H1 (cell line): ENCODE results near the gene TBC1D2. TPM values are rescaled to one million over a fixed set of nuclear protein-coding genes. Genes with fewer than 3 reads are reported as not detected.

Experiments
- CTCF ChIA-PET: fragments of 300-600 bp; sonication (Branson Sonifier 250); formaldehyde crosslinking; loops from one replicate; lab custom pipeline; 2021; ENCODE audit not compliant: partially characterized antibody; lab: Charles Lee
- POLR2A ChIA-PET: fragments of 300-600 bp; sonication (Branson Sonifier 250); formaldehyde crosslinking; loops from one replicate; lab custom pipeline; 2021; ENCODE audit warnings: inconsistent platforms; ENCODE audit not compliant: partially characterized antibody; lab: Charles Lee
- DNase-seq, 2 experiments: peaks; one replicate each; pipeline versions ENCODE4 v3.0.0 to v3.0.0-alpha.2; 2010 to 2022; ENCODE audit warnings: low spot score in 2 of 2, low read depth in 1 of 2, mixed read lengths in 1 of 2
- FAIRE-seq: peaks from 2 replicates; lab custom pipeline; 2011; peaks lifted over from hg19 to GRCh38; lab: Jason Lieb, UNC
- H2AFZ ChIP-seq: 2 replicates; pipeline ENCODE4 v1.8.1; 2012; ENCODE audit warnings: low read length, inconsistent platforms
- H2AK5ac ChIP-seq: 2 replicates; pipeline ENCODE4 v1.6.1; 2013; ENCODE audit warnings: low read depth, low read length
- H2BK120ac ChIP-seq: replicated peaks from 2 replicates; pipeline ENCODE3; 2013; ENCODE audit warnings: low read depth, low read length, inconsistent platforms
- H2BK12ac ChIP-seq: 2 replicates; pipeline ENCODE4 v1.6.1; 2013; ENCODE audit warnings: low read depth, low read length
- H2BK15ac ChIP-seq: 2 replicates; pipeline ENCODE4 v1.6.1; 2013; ENCODE audit warnings: low read length
- H2BK20ac ChIP-seq: 2 replicates; pipeline ENCODE4 v1.6.1; 2013; ENCODE audit warnings: low read length
- H2BK5ac ChIP-seq: 2 replicates; pipeline ENCODE4 v1.6.1; 2013; ENCODE audit warnings: low read depth, low read length
- H3K14ac ChIP-seq: 2 replicates; pipeline ENCODE4 v1.6.1; 2013; ENCODE audit warnings: inconsistent platforms; ENCODE audit not compliant: insufficient read length
- H3K18ac ChIP-seq: 2 replicates; pipeline ENCODE4 v1.6.1; 2013; ENCODE audit warnings: low read length; ENCODE audit errors: extremely low read depth
- H3K23ac ChIP-seq: 2 replicates; pipeline ENCODE4 v1.6.1; 2013; ENCODE audit warnings: inconsistent platforms; ENCODE audit not compliant: insufficient read length
- H3K23me2 ChIP-seq: 2 replicates; pipeline ENCODE4 v1.6.1; 2013; ENCODE audit warnings: low read depth, low read length
- H3K27ac ChIP-seq: 2 replicates; pipeline ENCODE4 v1.6.1; 2011; ENCODE audit warnings: low read depth, low read length, inconsistent platforms
- H3K27me3 ChIP-seq, 4 experiments: replicated peaks in 1 of 4; 1 replicate in 1 of 4; 2 replicates in 3 of 4; pipeline versions ENCODE4 v1.6.1 to v1.8.1; 2011 to 2013; ENCODE audit warnings: low read length in 3 of 4, mild to moderate bottlenecking in 3 of 4, inconsistent platforms in 2 of 4, mixed read lengths in 2 of 4, moderate library complexity in 1 of 4; ENCODE audit not compliant: control insufficient read depth in 3 of 4, insufficient read depth in 3 of 4; ENCODE audit errors: extremely low read depth in 1 of 4
- H3K36me3 ChIP-seq, 4 experiments: 2 replicates each; pipeline versions ENCODE4 v1.6.1 to v1.8.1; 2011 to 2013; ENCODE audit warnings: mild to moderate bottlenecking in 4 of 4, low read length in 3 of 4, moderate library complexity in 2 of 4, control low read depth in 1 of 4, inconsistent platforms in 1 of 4; ENCODE audit not compliant: insufficient read depth in 4 of 4, control insufficient read depth in 2 of 4
- H3K4ac ChIP-seq: replicated peaks from 2 replicates; pipeline ENCODE3; 2013; ENCODE audit warnings: low read length, low read depth, mixed read lengths, inconsistent platforms; ENCODE audit not compliant: insufficient read length
- H3K4me1 ChIP-seq, 4 experiments: replicated peaks in 1 of 4; 1 replicate in 1 of 4; 2 replicates in 3 of 4; pipeline versions ENCODE4 v1.6.1 to v1.8.1; 2011 to 2013; ENCODE audit warnings: low read length in 3 of 4, inconsistent platforms in 2 of 4, mixed read lengths in 1 of 4; ENCODE audit not compliant: insufficient read depth in 4 of 4, control insufficient read depth in 3 of 4
- H3K4me2 ChIP-seq, 2 experiments: 2 replicates each; pipeline versions ENCODE4 v1.6.1 to v1.8.1; 2011 to 2013; ENCODE audit warnings: low read depth in 2 of 2, low read length in 2 of 2, control low read depth in 1 of 2, inconsistent platforms in 1 of 2, mild to moderate bottlenecking in 1 of 2; ENCODE audit not compliant: insufficient read depth in 1 of 2
- H3K4me3 ChIP-seq, 4 experiments: fragments of 200-600, 300-600 bp in 1 of 4; sonication (generic), shearing (Covaris generic), sonication (Bioruptor Twin) in 1 of 4; 2 replicates each; pipeline versions ENCODE4 v1.5.1 to v1.8.1; 2011 to 2016; ENCODE audit warnings: low read length in 4 of 4, low read depth in 3 of 4, control low read depth in 2 of 4, inconsistent platforms in 2 of 4, mild to moderate bottlenecking in 2 of 4, mixed read lengths in 1 of 4, moderate library complexity in 1 of 4; ENCODE audit not compliant: insufficient read depth in 2 of 4; ENCODE audit errors: extremely low read depth in 1 of 4
- H3K56ac ChIP-seq: replicated peaks from 2 replicates; pipeline ENCODE3; 2013; ENCODE audit warnings: low read depth, mild to moderate bottlenecking, mixed read lengths, low read length, inconsistent platforms; ENCODE audit not compliant: insufficient read length
- H3K79me1 ChIP-seq: 2 replicates; pipeline ENCODE4 v1.6.1; 2013; ENCODE audit warnings: low read depth, low read length, control low read depth
- H3K79me2 ChIP-seq, 2 experiments: 2 replicates each; pipeline versions ENCODE4 v1.6.1 to v1.8.1; 2012 to 2013; ENCODE audit warnings: low read length in 2 of 2, mild to moderate bottlenecking in 2 of 2, inconsistent platforms in 1 of 2; ENCODE audit not compliant: insufficient read depth in 2 of 2, control insufficient read depth in 1 of 2
- H3K9ac ChIP-seq, 4 experiments: replicated peaks in 1 of 4; 1 replicate in 1 of 4; 2 replicates in 3 of 4; pipeline versions ENCODE4 v1.6.1 to v1.8.1; 2011 to 2013; ENCODE audit warnings: low read depth in 3 of 4, low read length in 3 of 4, control low read depth in 2 of 4, mild to moderate bottlenecking in 2 of 4, moderate library complexity in 2 of 4, inconsistent platforms in 1 of 4; ENCODE audit errors: extremely low read depth in 1 of 4
- H3K9me3 ChIP-seq, 2 experiments: 2 replicates each; pipeline versions ENCODE4 v1.6.1 to v1.8.1; 2012 to 2013; ENCODE audit warnings: mild to moderate bottlenecking in 2 of 2, moderate library complexity in 2 of 2, control low read depth in 1 of 2, inconsistent platforms in 1 of 2, low read depth in 1 of 2, low read length in 1 of 2, mixed read lengths in 1 of 2; ENCODE audit not compliant: insufficient read depth in 2 of 2
- H4K20me1 ChIP-seq, 2 experiments: replicated peaks in 1 of 2; 2 replicates each; pipeline versions ENCODE3 to v1.8.1; 2011 to 2013; ENCODE audit warnings: inconsistent platforms in 2 of 2, low read length in 2 of 2, mild to moderate bottlenecking in 1 of 2; ENCODE audit not compliant: insufficient read depth in 2 of 2, control insufficient read depth in 1 of 2
- H4K5ac ChIP-seq: 2 replicates; pipeline ENCODE4 v1.6.1; 2013; ENCODE audit warnings: low read length, low read depth, mixed read lengths, inconsistent platforms; ENCODE audit not compliant: insufficient read length
- H4K8ac ChIP-seq: 2 replicates; pipeline ENCODE4 v1.8.0; 2013; ENCODE audit warnings: mild to moderate bottlenecking, moderate library complexity, low read length, inconsistent platforms; ENCODE audit not compliant: insufficient read depth; ENCODE audit errors: extremely low read depth
- H4K91ac ChIP-seq: replicated peaks from 2 replicates; pipeline ENCODE3; 2013; ENCODE audit warnings: low read length, mixed read lengths, inconsistent platforms; ENCODE audit not compliant: insufficient read length
- CTBP2 ChIP-seq: IDR thresholded peaks from 2 replicates; pipeline ENCODE4 v1.7.0; 2011; ENCODE audit warnings: borderline replicate concordance, mild to moderate bottlenecking, moderate library complexity, mixed read lengths, low read length; ENCODE audit not compliant: insufficient read depth, insufficient read length
- HDAC2 ChIP-seq, 2 experiments: fragments of 300-600 bp in 1 of 2; sonication (generic) in 1 of 2; IDR thresholded peaks; 2 replicates each; pipeline ENCODE4 v1.6.1; 2011 to 2012; ENCODE audit warnings: low read depth in 2 of 2, low read length in 2 of 2, mild to moderate bottlenecking in 2 of 2, moderate library complexity in 2 of 2, borderline replicate concordance in 1 of 2, inconsistent platforms in 1 of 2
- JUND ChIP-seq: IDR thresholded peaks from 2 replicates; pipeline ENCODE4 v1.6.1; 2011; ENCODE audit warnings: mild to moderate bottlenecking, improper control_type of control experiment, low read length
- POLR2AphosphoS5 ChIP-seq: IDR thresholded peaks from 2 replicates; pipeline ENCODE4 v1.6.1; 2011; ENCODE audit warnings: low read depth, low read length
- TAF1 ChIP-seq: IDR thresholded peaks from 2 replicates; pipeline ENCODE4 v1.6.1; 2011; ENCODE audit warnings: mild to moderate bottlenecking, low read depth, low read length
- YY1 ChIP-seq: IDR thresholded peaks from 2 replicates; pipeline ENCODE4 v1.6.1; 2011; ENCODE audit warnings: low read depth, mild to moderate bottlenecking, low read length
- WGBS, 2 experiments: shearing (Covaris generic) in 1 of 2; methylation state at CpG; one replicate each; pipeline versions ENCODE4 v1.1.6 to v1.1.7; 2013 to 2015; ENCODE audit warnings: low lambda C conversion rate in 2 of 2, mixed read lengths in 2 of 2, inconsistent platforms in 1 of 2, low coverage in 1 of 2, missing lambda C conversion rate in 1 of 2; ENCODE audit not compliant: insufficient replicate concordance in 2 of 2, insufficient coverage in 1 of 2, insufficient read length in 1 of 2; ENCODE audit errors: extremely low coverage in 1 of 2, missing lambda C conversion rate in 1 of 2; 5-methylcytosine and 5-hydroxymethylcytosine counted together
- polyA plus RNA-seq, 7 experiments: library from polyadenylated mRNA; depleted of rRNA in 3 of 7; stranded (reverse) in 5 of 7; unstranded in 2 of 7; fragments of >200 nt in 5 of 7; fragments of 200-250 nt in 2 of 7; gene quantifications; 1 replicate in 5 of 7; 2 replicates in 1 of 7; 4 replicates in 1 of 7; pipeline versions ENCODE4 v1.2.1 to v1.2.3, GENCODE V29; 2011 to 2013; ENCODE audit warnings: missing spikeins in 2 of 7, mixed read lengths in 2 of 7
- total RNA-seq: library from RNA; stranded (reverse); fragmentation: NEBNext Ultra II Directional; extraction: Animal tissue kit (Norgen Biotek cat#: 25700); gene quantifications from 2 replicates; pipeline ENCODE4 v1.2.1, GENCODE V29; 2021

TBC1D2 gene
- total and polyA plus RNA-seq, 2 of the 8 experiments (the other 6 are each of a cell fraction or from before 2014, with no cell fraction given) = 7.4 TPM

GRCh38 chr9:98220911-98221310, 34.5 kb downstream of the TBC1D2 start:
- Histone ChIP-seq H3K4ac (no peak overlapping the region), H3K4me2 (no peak overlapping the region), H2AK5ac (no peak overlapping the region), H3K56ac (no peak overlapping the region), H3K4me3 (no peak overlapping the region), H2BK120ac (no peak overlapping the region), H4K91ac (peak overlapping the region; percentile 44), H3K4me1 (peaks cover 8 to 28% (median 16%) of the 10 kb centered on the region in 4 experiments), H4K20me1 (no peaks in the 10 kb centered on the region), H2BK15ac (peak overlapping the region; percentile 5; the same call in 1 of the 2 replicates), H3K23ac (no peak overlapping the region), H3K14ac (no peak overlapping the region), H3K27me3 (no peaks in the 10 kb centered on the region), H3K9me3 (no peaks in the 10 kb centered on the region), H3K36me3 (peaks cover 0 to 3% (median 0%) of the 10 kb centered on the region in 4 experiments; a peak in 2 of 8 replicates), H4K8ac (no peak overlapping the region), H3K23me2 (no peaks in the 10 kb centered on the region), H4K5ac (no peak overlapping the region), H3K18ac (no peak overlapping the region), H2BK12ac (peak overlapping the region; percentile 98; the same call in 1 of the 2 replicates), H3K27ac (no peak overlapping the region), H3K79me2 (no peaks in the 10 kb centered on the region), H3K9ac (peak overlapping the region in 1 of 4 experiments; percentile 4; a peak in 2 of 7 replicates), H3K79me1 (no peaks in the 10 kb centered on the region), H2AFZ (no peak overlapping the region), H2BK20ac (0 out of 2 replicates have a peak overlapping the region, but pooled peaks have one; percentile 3), H2BK5ac (peak overlapping the region; percentile 7; the same call in 1 of the 2 replicates)
- ChIA-PET CTCF (interaction anchor here (0.6 to 2.2 kb wide), 10 partner anchors 10 to 39 kb away, joined by 3 to 11 read pairs (median 6); no protein-coding TSS in a partner anchor), POLR2A (interaction anchor here (0.6 to 4.0 kb wide), 6 partner anchors 9 to 164 kb away, joined by 3 to 27 read pairs (median 4); partner anchors contain the start of genes NANS and TBC1D2)
- 89% methylated on average over 19 of the region's 21 CpGs; no CpG with 5 or more reads in 1 of the 2 experiments for WGBS, 2 experiments
- TF ChIP-seq JUND (no peak), HDAC2 (IDR thresholded peaks at IDR 0.05; ENCODE audit: borderline replicate concordance in 1 of 2, low read depth in 2 of 2, low read length in 2 of 2) (no peak), TAF1 (no peak), YY1 (no peak), CTBP2 (no peak), POLR2AphosphoS5 (no peak)
- no peak for FAIRE-seq
- DNase-seq = no peak
